OCI-LY3 (cell line): ENCODE data around the gene SYT1.

Experiments used
- H2AFZ ChIP-seq: fragments of 200-600, 300-600 bp; shearing (Covaris generic); 2 replicates; pipeline ENCODE4 v1.6.0; 2014; ENCODE audit warnings: antibody characterized with exemption, low read depth, low read length
- H3K27ac ChIP-seq: fragments of 200-600, 300-600 bp; sonication (generic); 2 replicates; pipeline ENCODE4 v1.5.1; 2014; ENCODE audit warnings: mild to moderate bottlenecking, low read length, moderate library complexity, mixed read lengths
- H3K27me3 ChIP-seq: fragments of 200-600, 300-600 bp; sonication (generic); 2 replicates; pipeline ENCODE4 v1.6.1; 2014; ENCODE audit warnings: low read depth, low read length, mixed read lengths
- H3K36me3 ChIP-seq: fragments of 200-600, 300-600 bp; sonication (generic); replicated peaks from 2 replicates; pipeline ENCODE3; 2014; ENCODE audit warnings: low read depth, low read length, mixed read lengths
- H3K4me1 ChIP-seq: fragments of 300-600, 200-600 bp; sonication (generic); 2 replicates; pipeline ENCODE4 v1.6.1; 2014; ENCODE audit warnings: low read length, mixed read lengths
- H3K4me2 ChIP-seq: fragments of 200-600, 300-600 bp; sonication (generic); 2 replicates; pipeline ENCODE4 v1.6.1; 2014; ENCODE audit warnings: low read length, mixed read lengths
- H3K4me3 ChIP-seq: fragments of 300-600, 200-600 bp; sonication (generic); 2 replicates; pipeline ENCODE4 v1.5.1; 2014; ENCODE audit warnings: antibody characterized with exemption, mild to moderate bottlenecking, low read length, moderate library complexity
- H3K79me2 ChIP-seq: fragments of 300-600, 200-600 bp; shearing (Covaris generic); 2 replicates; pipeline ENCODE4 v1.6.1; 2014; ENCODE audit warnings: mild to moderate bottlenecking, low read length, mixed read lengths
- H3K9ac ChIP-seq: fragments of 300-600, 200-600 bp; shearing (Covaris generic); 2 replicates; pipeline ENCODE4 v1.6.0; 2014; ENCODE audit warnings: mild to moderate bottlenecking, low read length, moderate library complexity
- H3K9me3 ChIP-seq: fragments of 200-600, 300-600 bp; shearing (Covaris generic); 2 replicates; pipeline ENCODE4 v1.6.1; 2014; ENCODE audit warnings: low read length, mixed read lengths; ENCODE audit not compliant: insufficient read depth
- H4K20me1 ChIP-seq: fragments of 200-600, 300-600 bp; sonication (generic); 2 replicates; pipeline ENCODE4 v1.6.1; 2016; ENCODE audit warnings: low read length, mixed read lengths; ENCODE audit not compliant: insufficient read depth
- EZH2phosphoT487 ChIP-seq: fragments of 200-600 bp; shearing (Covaris generic); IDR thresholded peaks from 2 replicates; pipeline ENCODE4 v1.6.1; 2018; ENCODE audit warnings: antibody characterized with exemption, mixed run types, low read depth
- TF ChIP-seq, protein P1 (sequence below): fragments of 200-600, 300-600 bp; sonication (generic); IDR thresholded peaks from 2 replicates; pipeline ENCODE4 v1.5.1; 2014; ENCODE audit warnings: antibody characterized with exemption, low read length, low read depth

SYT1 gene

DNA sequence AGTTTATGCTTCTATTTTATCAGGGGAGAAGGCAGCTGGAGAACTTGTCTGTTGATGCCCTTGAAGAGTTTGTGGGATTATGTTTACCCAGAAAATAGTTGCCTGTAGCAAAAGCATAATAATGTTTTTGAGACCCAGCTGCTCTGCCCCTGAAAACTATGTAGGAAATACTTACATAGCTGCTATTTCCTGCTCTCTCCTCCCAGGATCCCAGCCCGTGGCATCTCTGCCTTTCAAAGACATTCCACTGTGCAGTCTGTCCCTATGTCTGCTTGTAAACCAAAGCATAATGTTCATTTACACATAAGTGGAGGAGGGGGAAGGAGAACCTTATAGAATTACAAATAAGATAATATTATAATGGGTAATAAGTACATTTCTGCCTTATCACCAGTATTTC, 198.7 kb downstream of the SYT1 start:
- H3K4me1 ChIP-seq, result peaks cover 42% of the 10 kb centered on the region
- H3K79me2 ChIP-seq, result no peaks in the 10 kb centered on the region
- TF ChIP-seq EZH2phosphoT487, result no peak
- TF ChIP-seq, protein P1, sequence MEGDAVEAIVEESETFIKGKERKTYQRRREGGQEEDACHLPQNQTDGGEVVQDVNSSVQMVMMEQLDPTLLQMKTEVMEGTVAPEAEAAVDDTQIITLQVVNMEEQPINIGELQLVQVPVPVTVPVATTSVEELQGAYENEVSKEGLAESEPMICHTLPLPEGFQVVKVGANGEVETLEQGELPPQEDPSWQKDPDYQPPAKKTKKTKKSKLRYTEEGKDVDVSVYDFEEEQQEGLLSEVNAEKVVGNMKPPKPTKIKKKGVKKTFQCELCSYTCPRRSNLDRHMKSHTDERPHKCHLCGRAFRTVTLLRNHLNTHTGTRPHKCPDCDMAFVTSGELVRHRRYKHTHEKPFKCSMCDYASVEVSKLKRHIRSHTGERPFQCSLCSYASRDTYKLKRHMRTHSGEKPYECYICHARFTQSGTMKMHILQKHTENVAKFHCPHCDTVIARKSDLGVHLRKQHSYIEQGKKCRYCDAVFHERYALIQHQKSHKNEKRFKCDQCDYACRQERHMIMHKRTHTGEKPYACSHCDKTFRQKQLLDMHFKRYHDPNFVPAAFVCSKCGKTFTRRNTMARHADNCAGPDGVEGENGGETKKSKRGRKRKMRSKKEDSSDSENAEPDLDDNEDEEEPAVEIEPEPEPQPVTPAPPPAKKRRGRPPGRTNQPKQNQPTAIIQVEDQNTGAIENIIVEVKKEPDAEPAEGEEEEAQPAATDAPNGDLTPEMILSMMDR, result no peak
- peaks cover 2% of the 10 kb centered on the region for H3K36me3 ChIP-seq
- no peaks in the 10 kb centered on the region for H3K9me3 ChIP-seq
- no peak overlapping the region for H3K9ac ChIP-seq
- H3K27me3 ChIP-seq, result no peaks in the 10 kb centered on the region
- no peaks in the 10 kb centered on the region for H4K20me1 ChIP-seq
- no peak overlapping the region for H3K4me2 ChIP-seq
- H3K27ac ChIP-seq, result no peak overlapping the region
- no peak overlapping the region for H2AFZ ChIP-seq
- no peak overlapping the region for H3K4me3 ChIP-seq

DNA sequence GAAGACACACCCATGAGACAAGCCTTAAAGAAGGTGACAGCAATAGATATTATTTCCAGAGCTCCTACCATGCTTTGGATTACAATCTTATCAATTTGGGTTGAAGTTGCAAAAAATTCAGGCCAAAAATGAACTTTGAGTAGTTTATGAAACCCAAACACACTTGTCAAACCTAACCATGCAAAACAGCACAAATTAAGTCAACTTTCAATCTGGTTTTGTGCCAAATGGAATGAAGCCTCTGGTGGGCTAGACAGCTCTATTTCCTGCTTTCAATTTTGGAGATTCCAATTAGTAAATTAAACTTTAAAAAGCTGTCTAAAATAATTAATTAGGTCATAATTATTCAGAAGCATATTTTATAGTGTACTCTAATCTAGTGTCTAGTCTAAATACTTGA, 203.4 kb downstream of the SYT1 start:
- Histone ChIP-seq H4K20me1 (no peaks in the 10 kb centered on the region), H3K9me3 (no peaks in the 10 kb centered on the region), H3K9ac (no peak overlapping the region), H3K4me1 (peaks cover 43% of the 10 kb centered on the region), H3K4me2 (no peak overlapping the region), H2AFZ (no peak overlapping the region), H3K79me2 (no peaks in the 10 kb centered on the region), H3K4me3 (no peak overlapping the region), H3K27me3 (no peaks in the 10 kb centered on the region), H3K36me3 (peaks cover 5% of the 10 kb centered on the region), H3K27ac (no peak overlapping the region)
- TF ChIP-seq, protein P1, result no peak
- no peak for TF ChIP-seq EZH2phosphoT487

DNA sequence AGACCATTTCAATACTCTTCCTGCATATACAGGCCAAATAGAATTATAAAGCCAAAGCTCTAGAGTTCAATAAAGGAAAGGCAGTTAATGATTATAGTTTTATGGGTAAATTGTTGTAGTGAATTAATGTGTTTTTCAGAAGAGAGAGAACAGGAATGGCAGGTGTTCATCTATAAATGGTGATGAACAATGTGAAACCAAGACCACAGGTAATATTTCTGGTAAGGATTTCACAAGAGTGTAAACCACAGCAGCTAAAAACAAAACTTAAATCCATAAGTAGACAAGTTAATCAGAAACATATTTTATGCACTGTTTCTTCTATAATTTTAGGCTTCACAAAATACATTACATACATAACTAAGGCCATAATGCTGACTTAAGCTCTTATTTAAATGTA, 204.4 kb downstream of the SYT1 start:
- Histone ChIP-seq H3K36me3 (peaks cover 5% of the 10 kb centered on the region), H3K79me2 (no peaks in the 10 kb centered on the region), H3K4me2 (peak overlapping the region; percentile 61), H2AFZ (no peak overlapping the region), H3K27me3 (no peaks in the 10 kb centered on the region), H3K9me3 (no peaks in the 10 kb centered on the region), H3K9ac (0 out of 2 replicates have a peak overlapping the region, but pooled peaks have one; percentile 6), H4K20me1 (no peaks in the 10 kb centered on the region), H3K27ac (peak overlapping the region; percentile 55), H3K4me3 (peak overlapping the region; percentile 31; the same call in 1 of the 2 replicates), H3K4me1 (peaks cover 43% of the 10 kb centered on the region)
- no peak for TF ChIP-seq EZH2phosphoT487
- TF ChIP-seq, protein P1, result no peak

DNA sequence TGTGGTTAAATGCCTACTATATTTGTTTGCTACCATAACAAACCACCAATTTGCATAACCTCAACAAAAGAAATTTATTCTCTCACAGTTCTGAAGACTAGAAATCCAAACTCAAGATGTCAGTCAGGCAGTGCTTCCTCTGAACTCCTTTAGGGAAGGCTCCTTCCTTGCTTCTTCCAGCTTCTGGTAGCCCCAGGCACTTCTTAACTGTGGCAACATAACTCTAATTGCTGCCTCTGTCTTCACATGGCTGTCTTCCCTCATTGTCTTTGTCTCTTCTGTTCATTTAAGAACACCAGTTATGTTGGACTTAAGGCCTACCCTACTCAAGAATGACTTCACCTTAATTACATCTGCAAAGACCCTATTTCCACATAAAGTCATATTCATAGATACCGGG, 206.9 kb downstream of the SYT1 start:
- Histone ChIP-seq H3K27ac (no peak overlapping the region), H3K36me3 (peaks cover 5% of the 10 kb centered on the region), H2AFZ (no peak overlapping the region), H3K27me3 (no peaks in the 10 kb centered on the region), H3K4me2 (no peak overlapping the region), H4K20me1 (no peaks in the 10 kb centered on the region), H3K79me2 (no peaks in the 10 kb centered on the region), H3K4me3 (no peak overlapping the region), H3K4me1 (peaks cover 37% of the 10 kb centered on the region), H3K9me3 (no peaks in the 10 kb centered on the region), H3K9ac (no peak overlapping the region)
- no peak for TF ChIP-seq EZH2phosphoT487
- TF ChIP-seq, protein P1, result no peak
